LNCAP (cell line): ENCODE data around the gene LARP1.

ENCODE experiments used
- TF ChIP-seq, protein P1 (sequence below): fragments of 450-650 bp; IDR thresholded peaks from 2 replicates; pipeline ENCODE4 v1.5.1; 2017; ENCODE audit warnings: mild to moderate bottlenecking

LARP1 gene

DNA sequence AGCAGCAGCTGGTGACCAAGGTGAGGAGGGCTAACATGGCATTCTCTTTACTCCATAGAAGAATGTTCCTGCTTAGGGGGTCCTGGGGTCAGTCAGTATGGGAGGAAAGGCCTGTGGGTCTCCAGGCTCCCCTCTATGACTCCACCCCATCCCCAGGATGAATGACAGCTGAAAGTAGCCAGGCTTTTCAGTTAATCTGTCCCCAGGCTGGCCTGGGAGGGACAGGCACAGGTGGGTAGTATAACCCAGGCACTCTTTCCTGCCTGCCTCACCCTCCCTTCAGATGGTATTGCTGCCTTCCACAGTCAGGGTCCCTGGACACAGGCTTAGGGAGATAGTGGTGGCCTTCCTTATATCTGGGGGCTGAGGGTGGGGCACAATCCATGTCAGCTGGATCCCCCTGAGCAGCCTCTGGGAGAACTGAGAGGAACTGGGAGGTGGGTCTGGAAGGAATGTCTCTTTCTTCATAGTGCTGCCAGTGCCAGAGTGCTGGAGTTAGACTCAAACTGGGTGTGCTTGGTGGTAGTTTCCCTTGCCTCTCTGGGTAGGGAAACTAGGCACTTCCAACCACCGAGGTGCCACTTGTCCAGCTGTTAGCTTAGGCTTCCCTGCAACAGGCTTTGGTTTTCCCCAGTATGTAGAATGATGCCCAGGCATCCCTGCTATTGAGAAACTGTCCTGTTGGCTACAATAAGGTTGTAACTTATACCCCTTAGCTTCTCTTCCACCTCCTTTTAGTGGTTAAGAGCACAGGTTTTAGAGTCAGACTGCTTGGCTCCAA, 27.8 kb downstream of the LARP1 start:
- TF ChIP-seq, protein P1, sequence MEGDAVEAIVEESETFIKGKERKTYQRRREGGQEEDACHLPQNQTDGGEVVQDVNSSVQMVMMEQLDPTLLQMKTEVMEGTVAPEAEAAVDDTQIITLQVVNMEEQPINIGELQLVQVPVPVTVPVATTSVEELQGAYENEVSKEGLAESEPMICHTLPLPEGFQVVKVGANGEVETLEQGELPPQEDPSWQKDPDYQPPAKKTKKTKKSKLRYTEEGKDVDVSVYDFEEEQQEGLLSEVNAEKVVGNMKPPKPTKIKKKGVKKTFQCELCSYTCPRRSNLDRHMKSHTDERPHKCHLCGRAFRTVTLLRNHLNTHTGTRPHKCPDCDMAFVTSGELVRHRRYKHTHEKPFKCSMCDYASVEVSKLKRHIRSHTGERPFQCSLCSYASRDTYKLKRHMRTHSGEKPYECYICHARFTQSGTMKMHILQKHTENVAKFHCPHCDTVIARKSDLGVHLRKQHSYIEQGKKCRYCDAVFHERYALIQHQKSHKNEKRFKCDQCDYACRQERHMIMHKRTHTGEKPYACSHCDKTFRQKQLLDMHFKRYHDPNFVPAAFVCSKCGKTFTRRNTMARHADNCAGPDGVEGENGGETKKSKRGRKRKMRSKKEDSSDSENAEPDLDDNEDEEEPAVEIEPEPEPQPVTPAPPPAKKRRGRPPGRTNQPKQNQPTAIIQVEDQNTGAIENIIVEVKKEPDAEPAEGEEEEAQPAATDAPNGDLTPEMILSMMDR, result no peak

DNA sequence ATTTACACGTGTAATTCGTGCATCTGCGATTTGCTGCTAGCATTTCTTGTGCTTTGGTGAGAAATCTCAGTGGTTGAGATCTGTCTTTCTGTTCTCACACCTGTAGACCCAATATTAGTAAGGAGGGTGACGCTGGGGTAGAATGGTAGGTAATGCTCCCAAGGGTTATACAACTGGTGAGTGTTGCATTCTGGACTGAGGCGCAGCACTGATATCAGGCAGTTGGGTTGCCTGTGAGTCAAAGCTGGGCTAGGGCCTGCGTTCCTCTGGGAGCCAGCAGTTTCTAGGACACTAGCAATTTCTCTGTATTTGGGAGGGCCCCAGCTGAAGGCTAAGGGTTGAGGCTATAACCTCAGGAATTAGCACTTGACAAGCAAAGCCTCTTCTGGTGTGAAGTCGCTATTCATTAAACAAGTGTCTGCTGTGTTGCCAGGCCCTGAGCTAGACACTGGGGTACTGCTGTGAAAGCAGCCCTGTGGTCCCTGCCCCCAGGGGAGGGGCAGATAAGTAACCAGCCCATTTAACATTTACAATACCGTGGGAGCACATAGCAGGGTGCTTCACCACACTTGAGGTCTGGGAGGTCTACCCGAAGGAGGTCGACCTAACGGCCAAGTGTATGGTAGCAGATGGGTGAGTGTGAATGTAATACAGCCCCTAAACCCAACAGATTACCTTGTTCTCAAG, 28.7 kb downstream of the LARP1 start:
- TF ChIP-seq, protein P1, result no peak

DNA sequence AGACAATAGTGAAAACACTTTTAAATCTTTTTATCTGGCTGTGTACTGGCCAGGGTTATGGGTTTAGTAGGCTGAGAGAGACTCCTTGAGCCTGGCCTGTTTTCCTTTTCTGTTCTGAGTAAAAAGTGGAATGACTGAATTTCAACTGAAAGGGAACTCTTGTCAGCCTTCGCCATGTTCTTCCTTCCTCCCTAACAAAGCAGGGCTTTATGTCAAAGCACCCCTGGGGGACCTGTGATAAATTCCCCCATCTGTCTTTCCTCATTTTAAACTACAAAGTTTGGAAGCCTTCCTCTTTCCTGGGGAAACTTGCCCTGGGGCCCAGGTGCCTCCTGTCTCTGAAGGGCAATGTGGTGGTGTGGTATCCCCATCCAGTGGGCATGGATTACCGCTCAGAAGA, 29.7 kb downstream of the LARP1 start:
- TF ChIP-seq, protein P1, result no peak

DNA sequence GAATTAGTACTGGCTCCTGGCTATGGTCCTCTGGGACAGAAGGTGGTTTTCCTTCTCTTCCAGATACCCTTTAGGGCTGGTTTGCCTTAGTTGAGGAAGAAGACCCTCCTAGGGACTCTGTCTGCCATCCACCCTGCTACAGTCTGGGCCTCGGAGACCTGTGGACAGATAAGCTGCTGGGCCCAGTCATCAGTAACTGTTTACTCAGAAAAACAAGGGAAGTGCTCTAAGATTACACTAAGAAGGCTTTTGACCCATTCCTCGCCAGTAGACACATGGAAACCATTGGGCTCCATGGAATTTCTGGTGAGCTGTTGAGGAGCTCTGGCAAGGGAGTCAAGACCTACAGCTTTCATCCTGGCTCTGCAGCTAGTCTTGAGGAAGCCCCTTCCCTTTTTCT, 31.2 kb downstream of the LARP1 start:
- TF ChIP-seq, protein P1, result no peak

DNA sequence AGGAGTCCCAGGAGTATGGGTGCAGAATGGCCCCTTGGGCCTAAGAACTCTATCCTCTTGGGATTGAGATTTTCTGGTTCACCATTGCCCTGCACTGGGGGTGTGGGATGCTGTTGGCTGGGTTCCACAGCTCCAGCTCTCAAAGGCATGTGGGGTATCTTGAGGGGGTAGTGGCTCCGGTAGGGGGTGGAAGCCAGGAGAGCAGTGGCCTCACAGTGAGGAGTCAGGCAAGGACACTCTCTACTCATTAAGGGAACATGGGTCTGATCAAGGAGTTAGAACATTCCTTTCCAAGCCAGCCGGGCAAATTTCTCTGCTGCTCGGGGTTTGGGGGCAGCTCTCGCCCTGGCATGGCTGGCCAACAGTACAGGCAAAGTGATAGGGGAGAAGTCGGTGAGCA, 33.0 kb downstream of the LARP1 start:
- TF ChIP-seq, protein P1, result no peak

DNA sequence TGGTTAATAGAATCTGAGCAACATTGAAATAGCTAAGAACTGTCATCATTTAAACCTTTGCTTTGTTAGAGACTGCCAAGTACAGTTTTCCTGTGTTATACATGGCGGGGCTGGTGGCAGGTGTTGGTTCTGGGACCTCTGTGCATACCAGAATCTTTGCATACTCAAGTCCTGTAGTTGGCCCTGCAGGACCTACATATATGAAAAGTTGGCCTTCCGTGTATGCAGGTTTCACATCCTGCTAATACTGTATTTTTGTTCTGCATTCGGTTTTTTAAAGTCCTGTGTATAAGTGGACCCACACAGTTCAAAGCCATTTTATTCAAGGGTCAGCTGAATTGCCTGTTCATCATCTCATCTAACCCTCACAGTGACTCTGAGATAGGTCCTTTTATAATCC, 36.4 kb downstream of the LARP1 start:
- TF ChIP-seq, protein P1, result no peak

DNA sequence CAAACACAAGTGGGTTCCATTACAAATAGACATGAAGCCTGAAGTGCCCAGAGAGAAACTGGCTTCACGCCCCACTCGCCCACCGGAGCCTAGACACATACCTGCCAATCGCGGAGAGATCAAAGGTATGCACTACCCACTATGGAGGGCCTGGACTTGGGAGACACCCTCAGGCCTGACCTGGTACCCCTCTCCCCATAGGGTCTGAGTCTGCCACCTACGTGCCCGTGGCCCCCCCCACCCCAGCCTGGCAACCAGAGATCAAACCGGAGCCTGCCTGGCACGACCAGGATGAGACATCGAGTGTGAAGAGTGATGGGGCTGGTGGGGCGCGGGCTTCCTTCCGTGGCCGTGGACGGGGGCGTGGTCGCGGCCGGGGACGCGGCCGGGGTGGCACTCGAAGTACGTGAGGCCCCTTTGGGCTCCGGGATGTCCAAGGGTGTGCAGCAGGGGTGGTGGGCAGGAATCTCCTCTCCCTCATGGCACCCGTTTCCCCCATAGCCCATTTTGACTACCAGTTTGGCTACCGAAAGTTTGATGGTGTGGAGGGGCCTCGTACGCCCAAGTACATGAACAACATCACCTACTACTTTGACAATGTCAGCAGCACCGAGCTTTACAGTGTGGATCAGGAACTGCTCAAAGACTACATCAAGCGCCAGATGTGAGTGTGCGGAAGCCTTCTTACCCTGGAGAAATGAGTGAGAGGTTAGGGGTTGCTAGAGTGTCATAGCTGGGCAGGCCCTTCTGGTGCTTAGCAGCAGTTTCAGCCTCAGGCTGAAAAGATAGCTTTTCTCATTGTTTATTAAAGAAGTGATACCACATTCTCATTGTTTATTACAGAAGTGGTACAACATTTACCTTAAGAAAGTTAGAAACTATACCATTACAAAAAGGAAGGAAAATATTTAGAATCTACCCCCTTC, 38.7 kb downstream of the LARP1 start:
- TF ChIP-seq, protein P1, result no peak
